ENCODE results near the gene VOPP1.

The VOPP1 gene

DNA sequence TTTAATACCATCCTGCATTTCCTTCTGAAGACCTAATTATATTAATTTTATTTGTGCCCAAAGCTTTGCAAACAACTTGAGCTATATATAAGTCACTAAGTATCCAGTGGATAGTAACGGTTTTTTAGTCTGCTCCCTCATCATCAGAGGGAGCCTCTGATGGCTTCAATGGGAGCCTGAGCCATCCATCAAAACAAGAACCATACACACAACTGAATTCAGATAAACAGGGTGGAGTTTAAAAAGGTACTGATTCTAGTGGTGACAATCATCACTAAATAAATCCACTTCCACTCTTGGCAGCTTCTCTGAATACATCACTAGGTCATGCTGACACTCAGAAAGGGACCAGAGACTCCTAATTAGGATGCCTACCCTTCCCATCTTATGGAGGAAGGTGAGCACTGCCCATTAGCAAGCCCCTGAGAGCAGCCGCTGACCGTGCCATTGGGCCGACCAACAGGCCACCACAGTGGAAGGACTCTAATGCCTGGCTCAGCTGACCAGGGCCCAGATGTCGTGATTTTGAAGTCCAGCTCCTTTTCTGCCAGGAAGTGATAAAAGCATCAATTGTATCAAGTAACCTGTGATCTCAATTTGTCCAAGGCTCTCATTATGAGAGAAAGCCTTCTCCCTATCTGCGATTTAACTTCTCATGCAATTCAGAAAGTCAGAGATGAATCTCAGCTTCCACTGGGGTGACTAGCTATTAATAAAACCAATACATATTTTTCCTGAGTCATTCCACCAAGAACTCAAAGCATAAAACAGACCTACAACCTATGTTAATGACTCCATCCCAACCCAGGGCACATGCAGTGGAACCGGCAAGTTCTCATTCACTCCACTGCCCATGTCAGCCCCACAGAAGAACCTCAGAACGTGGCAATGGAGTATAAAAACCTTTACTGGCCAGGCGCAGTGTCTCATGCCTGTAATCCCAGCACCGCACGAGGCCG is 13.1 kb downstream of the VOPP1 start:
- Histone ChIP-seq H3K23ac (ENCODE audit: low read length in 2 of 2) (no peak overlapping the region), H3K27ac (ENCODE audit: low read length, poor library complexity, severe bottlenecking) (no peak overlapping the region), H2BK15ac (ENCODE audit: low read depth, poor library complexity, severe bottlenecking) (no peak overlapping the region), H3K27me3 (ENCODE audit: control insufficient read depth in 1 of 2, insufficient read depth in 1 of 2, low read length in 2 of 2) (no peaks in the 10 kb centered on the region), H3K4me3 (ENCODE audit: insufficient read depth in 1 of 2, low read depth in 1 of 2, low read length in 2 of 2) (no peak overlapping the region), H2AK5ac (ENCODE audit: low read length, severe bottlenecking) (no peak overlapping the region), H2BK12ac (ENCODE audit: low read length in 2 of 2) (no peak overlapping the region), H3K18ac (ENCODE audit: low read depth in 1 of 2, low read length in 2 of 2) (no peak overlapping the region), H3K4me2 (ENCODE audit: low read length, poor library complexity, severe bottlenecking) (no peak overlapping the region), H3K4me1 (ENCODE audit: control insufficient read depth, insufficient read depth, low read depth, low read length) (peaks cover 18% of the 10 kb centered on the region), H4K91ac (ENCODE audit: low read length) (no peak overlapping the region), H2BK5ac (ENCODE audit: low read depth, low read length, poor library complexity, severe bottlenecking) (no peak overlapping the region), H3K9ac (ENCODE audit: low read length) (no peak overlapping the region), H3K36me3 (ENCODE audit: control insufficient read depth in 1 of 2, insufficient read depth in 2 of 2, low read depth in 1 of 2, low read length in 2 of 2) (peaks cover 3 to 14% of the 10 kb centered on the region in 2 experiments), H3K14ac (ENCODE audit: low read length in 2 of 2) (no peak overlapping the region), H3K4ac (ENCODE audit: low read depth in 1 of 2, low read length in 2 of 2) (no peak overlapping the region), H3K9me3 (ENCODE audit: control insufficient read depth, low read length) (no peaks in the 10 kb centered on the region), H2BK120ac (ENCODE audit: low read depth, low read length) (no peak overlapping the region), H2AFZ (ENCODE audit: low read depth, low read length) (no peak overlapping the region), H4K8ac (ENCODE audit: low read length) (no peak overlapping the region), H3K79me1 (replicated peaks; ENCODE audit: low read length, poor library complexity, severe bottlenecking) (peaks cover 3% of the 10 kb centered on the region)
- 98% methylated on average over 10 of the region's 12 CpGs for WGBS
- DNase-seq = no peak

GRCh38 chr7:55557666-55558188 is 14.6 kb downstream of the VOPP1 start:
- no peak overlapping the region for H2AK5ac ChIP-seq (ENCODE audit: low read length, severe bottlenecking)
- no peak for DNase-seq
- H3K4me2 ChIP-seq (ENCODE audit: low read length, poor library complexity, severe bottlenecking) = no peak overlapping the region
- peaks cover 25% of the 10 kb centered on the region for H3K4me1 ChIP-seq (ENCODE audit: control insufficient read depth, insufficient read depth, low read depth, low read length)
- no peak overlapping the region for H3K18ac ChIP-seq (ENCODE audit: low read depth in 1 of 2, low read length in 2 of 2)
- no peak overlapping the region for H2BK15ac ChIP-seq (ENCODE audit: low read depth, poor library complexity, severe bottlenecking)
- H2BK5ac ChIP-seq (ENCODE audit: low read depth, low read length, poor library complexity, severe bottlenecking) = no peak overlapping the region
- no peak overlapping the region for H3K9ac ChIP-seq (ENCODE audit: low read length)
- H3K14ac ChIP-seq (ENCODE audit: low read length in 2 of 2) = no peak overlapping the region
- no peak overlapping the region for H3K23ac ChIP-seq (ENCODE audit: low read length in 2 of 2)
- no peak overlapping the region for H4K8ac ChIP-seq (ENCODE audit: low read length)
- H2BK120ac ChIP-seq (ENCODE audit: low read depth, low read length) = no peak overlapping the region
- H3K9me3 ChIP-seq (ENCODE audit: control insufficient read depth, low read length) = no peaks in the 10 kb centered on the region
- no peak overlapping the region for H4K91ac ChIP-seq (ENCODE audit: low read length)
- no peak overlapping the region for H3K27ac ChIP-seq (ENCODE audit: low read length, poor library complexity, severe bottlenecking)
- H3K36me3 ChIP-seq (ENCODE audit: control insufficient read depth in 1 of 2, insufficient read depth in 2 of 2, low read depth in 1 of 2, low read length in 2 of 2) = peaks cover 3 to 20% of the 10 kb centered on the region in 2 experiments
- 88% methylated on average over 4 of the region's 7 CpGs for WGBS
- H3K4ac ChIP-seq (ENCODE audit: low read depth in 1 of 2, low read length in 2 of 2) = no peak overlapping the region
- H3K27me3 ChIP-seq (ENCODE audit: control insufficient read depth in 1 of 2, insufficient read depth in 1 of 2, low read length in 2 of 2) = no peaks in the 10 kb centered on the region
- no peak overlapping the region for H2BK12ac ChIP-seq (ENCODE audit: low read length in 2 of 2)
- H3K4me3 ChIP-seq (ENCODE audit: insufficient read depth in 1 of 2, low read depth in 1 of 2, low read length in 2 of 2) = no peak overlapping the region
- H2AFZ ChIP-seq (ENCODE audit: low read depth, low read length) = no peak overlapping the region
- H3K79me1 ChIP-seq (replicated peaks; ENCODE audit: low read length, poor library complexity, severe bottlenecking) = peaks cover 3% of the 10 kb centered on the region

- Histone ChIP-seq H2BK120ac (ENCODE audit: low read depth, low read length) (no peak overlapping the region), H2AFZ (ENCODE audit: low read depth, low read length) (no peak overlapping the region), H3K4me1 (ENCODE audit: control insufficient read depth, insufficient read depth, low read depth, low read length) (peaks cover 34% of the 10 kb centered on the region), H3K18ac (ENCODE audit: low read depth in 1 of 2, low read length in 2 of 2) (no peak overlapping the region), H3K4me2 (ENCODE audit: low read length, poor library complexity, severe bottlenecking) (no peak overlapping the region), H4K91ac (ENCODE audit: low read length) (no peak overlapping the region), H3K9ac (ENCODE audit: low read length) (no peak overlapping the region), H4K8ac (ENCODE audit: low read length) (no peak overlapping the region), H2BK15ac (ENCODE audit: low read depth, poor library complexity, severe bottlenecking) (no peak overlapping the region), H3K23ac (ENCODE audit: low read length in 2 of 2) (no peak overlapping the region), H2BK12ac (ENCODE audit: low read length in 2 of 2) (no peak overlapping the region), H3K14ac (ENCODE audit: low read length in 2 of 2) (no peak overlapping the region), H3K27me3 (ENCODE audit: control insufficient read depth in 1 of 2, insufficient read depth in 1 of 2, low read length in 2 of 2) (no peaks in the 10 kb centered on the region), H3K9me3 (ENCODE audit: control insufficient read depth, low read length) (no peaks in the 10 kb centered on the region), H2AK5ac (ENCODE audit: low read length, severe bottlenecking) (no peak overlapping the region), H3K27ac (ENCODE audit: low read length, poor library complexity, severe bottlenecking) (no peak overlapping the region), H3K4me3 (ENCODE audit: insufficient read depth in 1 of 2, low read depth in 1 of 2, low read length in 2 of 2) (no peak overlapping the region), H3K4ac (ENCODE audit: low read depth in 1 of 2, low read length in 2 of 2) (no peak overlapping the region), H2BK5ac (ENCODE audit: low read depth, low read length, poor library complexity, severe bottlenecking) (no peak overlapping the region), H3K79me1 (replicated peaks; ENCODE audit: low read length, poor library complexity, severe bottlenecking) (no peaks in the 10 kb centered on the region), H3K36me3 (ENCODE audit: control insufficient read depth in 1 of 2, insufficient read depth in 2 of 2, low read depth in 1 of 2, low read length in 2 of 2) (peaks cover 3 to 20% of the 10 kb centered on the region in 2 experiments)
- 76% methylated on average over 3 of the region's 3 CpGs for WGBS
- DNase-seq = no peak
Observed at GRCh38 chr7:55556492-55556891, 15.8 kb downstream of the VOPP1 start.

GRCh38 chr7:55556031-55556430 is 16.3 kb downstream of the VOPP1 start:
- no peak overlapping the region for H3K4me3 ChIP-seq (ENCODE audit: insufficient read depth in 1 of 2, low read depth in 1 of 2, low read length in 2 of 2)
- H3K36me3 ChIP-seq (ENCODE audit: control insufficient read depth in 1 of 2, insufficient read depth in 2 of 2, low read depth in 1 of 2, low read length in 2 of 2) = peaks cover 3 to 20% of the 10 kb centered on the region in 2 experiments
- no peaks in the 10 kb centered on the region for H3K79me1 ChIP-seq (replicated peaks; ENCODE audit: low read length, poor library complexity, severe bottlenecking)
- H3K9me3 ChIP-seq (ENCODE audit: control insufficient read depth, low read length) = no peaks in the 10 kb centered on the region
- no peak overlapping the region for H4K8ac ChIP-seq (ENCODE audit: low read length)
- no peak for DNase-seq
- H4K91ac ChIP-seq (ENCODE audit: low read length) = no peak overlapping the region
- H3K27me3 ChIP-seq (ENCODE audit: control insufficient read depth in 1 of 2, insufficient read depth in 1 of 2, low read length in 2 of 2) = no peaks in the 10 kb centered on the region
- no peak overlapping the region for H2AK5ac ChIP-seq (ENCODE audit: low read length, severe bottlenecking)
- peaks cover 34% of the 10 kb centered on the region for H3K4me1 ChIP-seq (ENCODE audit: control insufficient read depth, insufficient read depth, low read depth, low read length)
- no peak overlapping the region for H2BK15ac ChIP-seq (ENCODE audit: low read depth, poor library complexity, severe bottlenecking)
- no peak overlapping the region for H2BK12ac ChIP-seq (ENCODE audit: low read length in 2 of 2)
- no peak overlapping the region for H3K23ac ChIP-seq (ENCODE audit: low read length in 2 of 2)
- H2BK5ac ChIP-seq (ENCODE audit: low read depth, low read length, poor library complexity, severe bottlenecking) = no peak overlapping the region
- WGBS = 100% methylated on average over 1 of the region's 1 CpG
- H3K14ac ChIP-seq (ENCODE audit: low read length in 2 of 2) = no peak overlapping the region
- no peak overlapping the region for H3K4me2 ChIP-seq (ENCODE audit: low read length, poor library complexity, severe bottlenecking)
- no peak overlapping the region for H3K4ac ChIP-seq (ENCODE audit: low read depth in 1 of 2, low read length in 2 of 2)
- H2AFZ ChIP-seq (ENCODE audit: low read depth, low read length) = no peak overlapping the region
- H2BK120ac ChIP-seq (ENCODE audit: low read depth, low read length) = no peak overlapping the region
- H3K27ac ChIP-seq (ENCODE audit: low read length, poor library complexity, severe bottlenecking) = no peak overlapping the region
- H3K9ac ChIP-seq (ENCODE audit: low read length) = no peak overlapping the region
- peak overlapping the region in 1 of 2 experiments; percentile 13 for H3K18ac ChIP-seq (ENCODE audit: low read depth in 1 of 2, low read length in 2 of 2)
